IPS-NIHi11 (cell line): Measurements from ENCODE around the gene NPAT.

Experiments used
- DNase-seq: peaks from one replicate; pipeline ENCODE4 v3.0.0; 2012; ENCODE audit warnings: mixed read lengths, low spot score

The NPAT gene

DNA sequence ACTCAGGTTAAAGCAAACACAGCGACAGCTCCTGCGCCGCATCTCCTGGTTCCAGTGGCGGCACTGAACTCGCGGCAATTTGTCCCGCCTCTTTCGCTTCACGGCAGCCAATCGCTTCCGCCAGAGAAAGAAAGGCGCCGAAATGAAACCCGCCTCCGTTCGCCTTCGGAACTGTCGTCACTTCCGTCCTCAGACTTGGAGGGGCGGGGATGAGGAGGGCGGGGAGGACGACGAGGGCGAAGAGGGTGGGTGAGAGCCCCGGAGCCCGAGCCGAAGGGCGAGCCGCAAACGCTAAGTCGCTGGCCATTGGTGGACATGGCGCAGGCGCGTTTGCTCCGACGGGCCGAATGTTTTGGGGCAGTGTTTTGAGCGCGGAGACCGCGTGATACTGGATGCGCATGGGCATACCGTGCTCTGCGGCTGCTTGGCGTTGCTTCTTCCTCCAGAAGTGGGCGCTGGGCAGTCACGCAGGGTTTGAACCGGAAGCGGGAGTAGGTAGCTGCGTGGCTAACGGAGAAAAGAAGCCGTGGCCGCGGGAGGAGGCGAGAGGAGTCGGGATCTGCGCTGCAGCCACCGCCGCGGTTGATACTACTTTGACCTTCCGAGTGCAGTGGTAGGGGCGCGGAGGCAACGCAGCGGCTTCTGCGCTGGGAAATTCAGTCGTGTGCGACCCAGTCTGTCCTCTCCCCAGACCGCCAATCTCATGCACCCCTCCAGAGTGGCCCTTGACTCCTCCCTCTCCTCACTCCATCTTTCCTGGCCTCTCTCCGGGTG is at the start of gene NPAT, which contains the start of gene ATM:
NPAT (minus strand) TSS at position 65 of the 774 bp plus-strand sequence. CDS start 102 bp downstream, outside the sequence.
ATM (plus strand) TSS at position 494 of the 774 bp plus-strand sequence. CDS start 4,558 bp downstream, outside the sequence.
- peak; percentile 92 for DNase-seq

- no peak for DNase-seq
Observed at GRCh38 chr11:108269583-108269982, 47.1 kb upstream of the NPAT start.

DNA sequence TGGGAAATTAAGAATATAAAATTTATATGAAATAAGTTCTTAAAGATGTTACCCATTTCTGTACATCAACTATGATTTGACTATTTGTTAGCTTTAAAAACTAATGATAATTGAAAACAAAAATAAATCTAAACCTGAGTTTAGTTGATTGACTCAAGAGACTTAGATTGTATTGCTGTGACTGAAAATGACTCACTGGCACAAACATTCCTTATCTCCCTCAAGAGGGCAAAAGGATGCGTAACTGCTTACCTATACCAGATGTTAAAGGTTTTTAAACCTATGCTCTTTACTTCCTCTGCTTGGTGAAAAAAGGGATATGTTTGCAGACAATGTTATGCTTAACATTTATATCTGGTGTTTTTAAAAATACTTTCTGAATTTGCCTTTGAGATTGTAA is 30.7 kb upstream of the NPAT start:
- no peak for DNase-seq

DNA sequence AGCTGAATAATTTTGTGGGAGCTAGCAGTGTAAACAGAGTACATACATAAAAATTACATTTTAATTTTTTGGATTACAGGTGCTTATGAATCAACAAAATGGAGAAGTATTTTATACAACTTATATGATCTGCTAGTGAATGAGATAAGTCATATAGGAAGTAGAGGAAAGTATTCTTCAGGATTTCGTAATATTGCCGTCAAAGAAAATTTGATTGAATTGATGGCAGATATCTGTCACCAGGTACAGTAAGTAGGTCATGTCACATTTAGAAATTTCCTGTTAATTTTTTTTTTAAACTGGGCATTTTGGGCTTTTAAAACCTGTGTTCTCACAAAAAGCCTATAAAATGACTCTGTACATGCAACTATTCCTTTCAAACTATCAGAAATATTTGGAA is 24.4 kb upstream of the NPAT start:
- no peak for DNase-seq

GRCh38 chr11:108246308-108246707 is 23.9 kb upstream of the NPAT start:
- no peak for DNase-seq

- DNase-seq = no peak
Observed at GRCh38 chr11:108242422-108242821, 20.0 kb upstream of the NPAT start.

DNA sequence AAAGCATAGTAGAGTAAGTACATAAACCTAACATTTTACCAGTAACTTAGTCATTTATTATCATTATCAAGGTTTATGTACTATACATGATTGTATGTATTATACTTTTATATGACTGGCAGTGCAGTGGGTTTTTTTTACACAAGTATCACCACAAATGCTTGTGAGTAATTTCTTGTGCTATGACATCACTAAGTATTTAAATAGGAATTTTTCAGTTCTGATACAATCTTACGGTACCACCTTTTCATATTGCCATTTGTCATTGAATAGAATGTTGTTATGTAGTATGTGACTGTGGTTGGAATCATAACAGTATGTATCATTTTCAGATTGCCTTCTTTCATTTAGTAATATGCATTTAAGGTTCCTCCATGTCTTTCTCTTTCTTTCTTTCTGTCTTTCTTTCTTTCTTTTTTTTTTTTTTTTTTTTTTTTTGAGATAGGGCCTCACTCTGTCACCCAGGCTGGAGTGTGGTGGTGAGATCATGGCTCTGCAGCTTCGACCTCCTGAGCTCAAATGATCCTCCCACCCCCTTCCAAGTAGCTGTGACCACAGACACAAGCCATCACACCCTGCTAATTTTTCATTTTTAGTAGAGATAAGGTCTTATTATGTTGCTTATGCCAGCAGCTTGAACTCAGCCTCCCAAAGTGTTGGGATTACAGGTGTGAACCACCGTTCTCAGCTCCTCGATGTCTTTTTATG is 19.0 kb upstream of the NPAT start:
- DNase-seq = no peak

DNA sequence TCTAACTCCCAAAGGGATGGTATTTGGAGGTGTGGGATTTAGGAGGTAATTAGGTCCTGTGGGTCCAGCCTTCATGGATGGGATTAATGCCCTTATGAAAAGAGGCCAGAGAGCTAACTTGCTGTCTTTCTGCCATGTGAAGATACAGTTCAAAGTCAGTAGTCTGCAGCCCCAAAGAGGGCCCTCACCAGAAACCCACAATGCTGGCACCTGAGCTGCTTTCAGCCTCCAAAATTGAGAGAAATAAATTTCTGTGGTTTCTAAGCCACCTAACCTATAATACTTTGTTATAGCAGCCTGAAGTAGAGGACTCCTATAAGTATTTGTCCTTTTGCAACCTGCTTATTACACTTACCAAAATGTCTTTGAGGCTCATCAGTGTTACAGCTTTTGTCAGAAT is 16.6 kb upstream of the NPAT start:
- DNase-seq = no peak

DNA sequence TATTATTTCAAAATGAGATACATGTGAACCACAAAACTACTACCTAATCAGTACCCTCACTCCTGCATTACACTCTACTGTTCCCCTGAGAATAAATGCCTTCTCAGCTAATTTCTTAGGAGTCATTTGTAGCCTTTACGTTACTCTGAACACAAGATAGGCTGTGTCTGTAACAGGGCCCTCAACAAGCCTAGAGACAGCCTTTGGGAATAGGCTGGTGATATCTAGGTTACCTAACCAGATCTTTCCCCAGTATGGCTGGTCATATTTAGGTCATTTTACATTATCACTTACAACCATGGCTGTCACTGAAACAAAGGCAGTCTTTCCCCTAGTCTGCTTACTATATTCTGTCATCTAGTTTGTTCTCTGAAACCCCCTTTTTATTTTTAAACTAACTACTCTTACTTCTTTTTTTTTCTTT is 14.6 kb upstream of the NPAT start:
- no peak for DNase-seq

DNA sequence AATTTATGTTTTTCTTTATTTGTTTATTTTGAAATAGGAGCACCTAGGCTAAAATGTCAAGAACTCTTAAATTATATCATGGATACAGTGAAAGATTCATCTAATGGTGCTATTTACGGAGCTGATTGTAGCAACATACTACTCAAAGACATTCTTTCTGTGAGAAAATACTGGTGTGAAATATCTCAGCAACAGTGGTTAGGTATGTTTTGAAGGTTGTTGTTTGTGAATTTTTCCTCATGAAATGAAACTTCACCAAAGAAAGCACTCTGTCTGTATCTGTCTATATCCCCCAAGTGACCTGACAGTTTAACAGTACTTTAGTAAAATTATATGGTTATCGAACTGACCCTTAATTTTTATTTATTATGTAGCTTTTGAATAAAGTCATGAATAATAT is 13.2 kb upstream of the NPAT start:
- no peak for DNase-seq

- no peak for DNase-seq
Observed at GRCh38 chr11:108235192-108235591, 12.8 kb upstream of the NPAT start.

DNA sequence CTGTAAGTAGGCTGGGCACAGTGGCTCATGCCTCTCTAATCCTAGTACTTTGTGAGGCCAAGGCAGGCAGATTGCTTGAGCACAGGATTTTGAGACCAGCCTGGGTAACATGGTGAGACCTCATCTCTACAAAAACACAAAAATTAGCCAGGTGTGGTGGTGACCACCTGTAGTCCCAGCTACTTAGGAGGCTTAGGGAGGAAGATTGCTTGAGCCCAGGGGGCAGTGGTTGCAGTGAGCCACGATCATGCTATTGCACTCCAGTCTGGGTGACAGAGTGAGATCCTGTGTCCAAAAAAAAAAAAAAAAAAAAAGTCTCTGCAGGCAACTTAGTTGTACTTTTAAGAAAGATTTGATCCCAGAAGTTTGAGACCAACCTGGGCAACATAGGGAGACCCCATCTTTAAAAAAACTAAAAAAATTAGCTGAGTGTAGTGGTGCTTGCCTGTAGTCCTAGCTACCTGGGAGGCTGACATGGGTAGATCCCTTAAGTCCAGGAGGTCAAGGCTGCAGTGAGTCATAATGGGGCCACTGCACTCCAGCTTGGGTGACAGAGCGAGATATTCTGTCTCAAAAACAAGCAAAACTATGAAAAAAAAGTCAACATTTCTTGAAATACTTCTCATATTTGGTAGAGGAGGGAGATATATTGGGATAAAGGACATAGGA is 11.0 kb upstream of the NPAT start:
- no peak for DNase-seq

- no peak for DNase-seq
Observed at GRCh38 chr11:108228251-108228650, 5.8 kb upstream of the NPAT start.

DNA sequence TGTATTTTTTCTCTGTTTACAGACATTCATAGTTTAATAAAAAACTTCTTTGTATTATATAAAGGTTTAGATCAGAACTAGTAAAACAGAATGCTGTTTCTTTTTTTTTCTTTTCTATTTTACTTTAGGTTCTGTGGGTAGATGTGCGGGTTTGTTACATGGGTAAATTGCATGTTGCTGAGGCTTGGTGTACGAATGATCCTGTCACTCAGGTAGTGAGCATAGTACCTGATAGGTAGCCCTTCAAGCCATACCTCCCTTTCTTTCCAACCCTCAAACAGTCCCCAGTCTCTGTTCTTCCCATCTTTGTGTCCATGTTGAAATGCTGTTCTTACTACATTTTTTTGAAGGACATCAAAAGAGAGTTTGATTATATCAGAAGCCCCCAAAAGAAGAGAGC is 3.6 kb upstream of the NPAT start:
- no peak for DNase-seq

DNA sequence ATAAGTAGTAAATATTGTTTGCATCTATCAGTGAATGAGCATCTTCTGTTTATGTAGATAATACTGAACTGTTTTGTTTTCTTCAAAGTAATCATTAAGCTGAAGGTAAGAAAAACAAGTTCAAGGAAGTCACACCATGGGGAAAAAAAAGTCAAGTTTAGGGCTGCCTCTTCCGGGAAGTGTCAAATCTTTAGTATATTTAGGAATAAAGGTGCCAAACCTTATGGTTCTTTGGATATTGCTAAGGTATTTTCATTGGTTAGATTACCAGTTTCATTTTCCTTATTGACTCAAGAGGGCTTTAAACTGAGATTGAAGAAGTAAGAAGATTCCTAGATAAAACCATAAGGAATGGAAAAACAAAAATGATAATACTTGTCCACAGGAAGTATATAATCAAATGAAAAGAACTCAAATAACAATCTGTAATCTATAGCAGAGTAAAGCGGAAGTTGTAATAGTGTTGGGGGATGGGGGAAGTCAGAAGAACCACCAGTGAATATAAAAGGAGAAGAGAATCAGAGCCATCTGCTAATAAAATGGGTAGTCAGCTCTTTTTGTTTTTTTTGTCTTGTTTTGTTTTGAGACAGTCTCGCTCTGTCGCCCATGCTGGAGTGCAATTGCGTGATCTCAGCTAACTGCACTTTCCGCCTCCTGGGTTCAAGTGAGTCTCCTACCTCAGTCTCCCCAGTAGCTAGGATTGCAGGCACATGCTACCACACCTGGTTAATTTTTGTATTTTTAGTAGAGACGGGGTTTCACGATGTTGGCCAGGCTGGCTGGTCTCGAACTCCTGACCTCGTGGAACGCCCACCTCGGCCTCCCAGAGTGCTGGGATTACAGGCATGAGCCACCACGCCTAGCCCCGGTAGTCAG is 2.7 kb upstream of the NPAT start:
- no peak for DNase-seq

GRCh38 chr11:108224366-108224765 is 1.9 kb upstream of the NPAT start:
- DNase-seq = no peak

- no peak for DNase-seq
Observed at GRCh38 chr11:108223348-108224149, 1.1 kb upstream of the NPAT start.

- no peak for DNase-seq
Observed at GRCh38 chr11:108221911-108222573, 396 bp downstream of the NPAT start.

DNA sequence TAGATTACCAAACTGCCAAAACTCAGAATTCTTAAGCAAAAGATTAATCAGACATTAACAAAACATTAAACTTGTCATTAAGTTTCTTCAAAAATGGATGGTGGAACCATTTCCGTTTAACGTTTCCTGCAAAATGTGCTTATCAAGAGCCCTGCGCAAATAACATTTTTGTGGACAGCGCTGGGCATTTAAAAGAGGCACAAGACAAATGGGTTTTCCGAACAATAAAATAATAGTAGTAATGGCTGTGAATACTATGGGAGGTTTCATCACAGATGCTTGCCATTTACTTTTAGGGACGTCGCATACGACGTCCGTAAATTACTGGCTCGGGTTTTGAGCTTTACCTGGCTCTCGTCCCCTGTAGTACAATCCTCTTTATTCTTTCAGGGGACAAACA is 1.1 kb downstream of the NPAT start:
- DNase-seq = no peak

GRCh38 chr11:108220721-108221336 is 1.6 kb downstream of the NPAT start:
- DNase-seq = no peak
